H9 (cell line): ENCODE measurements around the gene PPP1R7. TPM values are rescaled to one million over a fixed set of nuclear protein-coding genes. Genes with fewer than 3 reads are reported as not detected.

Experiments
- DNase-seq: peaks from one replicate; pipeline ENCODE4 v3.0.0-alpha.2; 2017
- H2AFZ ChIP-seq: one replicate; pipeline ENCODE4 v1.6.1; 2013; ENCODE audit warnings: mild to moderate bottlenecking, low read length, control low read depth, moderate library complexity
- H2AK5ac ChIP-seq: 2 replicates; pipeline ENCODE4 v1.6.1; 2013; ENCODE audit warnings: low read length, control low read depth, mixed read lengths; ENCODE audit not compliant: insufficient read length
- H2BK120ac ChIP-seq: one replicate; pipeline ENCODE4 v1.6.1; 2013; ENCODE audit warnings: low read depth, mild to moderate bottlenecking, low read length, control low read depth, inconsistent platforms; ENCODE audit not compliant: poor library complexity, severe bottlenecking
- H2BK12ac ChIP-seq: 2 replicates; pipeline ENCODE4 v1.6.1; 2013; ENCODE audit warnings: low read length, control low read depth, mixed read lengths, low read depth; ENCODE audit not compliant: insufficient read length
- H2BK15ac ChIP-seq: 2 replicates; pipeline ENCODE4 v1.6.1; 2013; ENCODE audit warnings: low read depth, low read length, control low read depth
- H2BK20ac ChIP-seq: one replicate; pipeline ENCODE4 v1.6.1; 2013; ENCODE audit warnings: low read depth, mild to moderate bottlenecking, low read length, control low read depth, inconsistent platforms; ENCODE audit not compliant: poor library complexity, severe bottlenecking
- H2BK5ac ChIP-seq: 2 replicates; pipeline ENCODE4 v1.6.1; 2013; ENCODE audit warnings: low read length, control low read depth, mixed read lengths; ENCODE audit not compliant: insufficient read length
- H3K14ac ChIP-seq: 2 replicates; pipeline ENCODE4 v1.6.1; 2013; ENCODE audit warnings: low read length, control low read depth; ENCODE audit not compliant: insufficient read depth
- H3K18ac ChIP-seq: 2 replicates; pipeline ENCODE4 v1.6.1; 2013; ENCODE audit warnings: low read depth, mild to moderate bottlenecking, mixed read lengths, low read length, control low read depth; ENCODE audit not compliant: insufficient read length
- H3K23ac ChIP-seq: 2 replicates; pipeline ENCODE4 v1.6.1; 2013; ENCODE audit warnings: low read length, control low read depth, mixed read lengths, low read depth; ENCODE audit not compliant: insufficient read length
- H3K23me2 ChIP-seq: 2 replicates; pipeline ENCODE4 v1.6.1; 2013; ENCODE audit warnings: low read depth, mild to moderate bottlenecking, mixed read lengths, low read length, control low read depth; ENCODE audit not compliant: insufficient read length, poor library complexity, severe bottlenecking
- H3K27ac ChIP-seq: 2 replicates; pipeline ENCODE4 v1.5.1; 2013; ENCODE audit warnings: low read length, control low read depth, mixed read lengths, low read depth; ENCODE audit not compliant: insufficient read length
- H3K27me3 ChIP-seq: 2 replicates; pipeline ENCODE4 v1.6.1; 2013; ENCODE audit warnings: low read length, control low read depth, inconsistent platforms; ENCODE audit not compliant: insufficient read depth
- H3K4ac ChIP-seq: 2 replicates; pipeline ENCODE4 v1.6.1; 2013; ENCODE audit warnings: low read depth, mild to moderate bottlenecking, control low read depth, inconsistent platforms, low read length, moderate library complexity
- H3K4me1 ChIP-seq: 2 replicates; pipeline ENCODE4 v1.6.1; 2013; ENCODE audit warnings: low read length, control low read depth, inconsistent platforms; ENCODE audit not compliant: insufficient read depth
- H3K4me2 ChIP-seq: 2 replicates; pipeline ENCODE4 v1.6.1; 2013; ENCODE audit warnings: low read length, control low read depth, mixed read lengths; ENCODE audit not compliant: insufficient read length, insufficient read depth
- H3K56ac ChIP-seq: 2 replicates; pipeline ENCODE4 v1.6.1; 2013; ENCODE audit warnings: low read depth, mild to moderate bottlenecking, mixed read lengths, low read length, control low read depth; ENCODE audit not compliant: insufficient read length
- H3K79me1 ChIP-seq: 2 replicates; pipeline ENCODE4 v1.6.1; 2013; ENCODE audit warnings: low read depth, mild to moderate bottlenecking, moderate library complexity, low read length, control low read depth, inconsistent platforms; ENCODE audit not compliant: insufficient read depth, poor library complexity, severe bottlenecking
- H3K79me2 ChIP-seq: 2 replicates; pipeline ENCODE4 v1.6.1; 2013; ENCODE audit warnings: low read length, control low read depth, inconsistent platforms; ENCODE audit not compliant: insufficient read depth
- H3K9ac ChIP-seq: 2 replicates; pipeline ENCODE4 v1.6.1; 2013; ENCODE audit warnings: low read length, control low read depth, mixed read lengths; ENCODE audit not compliant: insufficient read length; ENCODE audit errors: extremely low read depth
- H3K9me3 ChIP-seq: one replicate; pipeline ENCODE4 v1.6.1; 2013; ENCODE audit warnings: low read depth, low read length, inconsistent platforms; ENCODE audit not compliant: control insufficient read depth
- H3T11ph ChIP-seq: one replicate; pipeline ENCODE4 v1.6.1; 2013; ENCODE audit warnings: mild to moderate bottlenecking, low read length, control low read depth, inconsistent platforms
- H4K20me1 ChIP-seq: one replicate; pipeline ENCODE4 v1.6.1; 2013; ENCODE audit not compliant: control insufficient read depth, insufficient read length, insufficient read depth
- H4K5ac ChIP-seq: 2 replicates; pipeline ENCODE4 v1.6.1; 2013; ENCODE audit warnings: low read depth, mild to moderate bottlenecking, mixed read lengths, low read length, control low read depth; ENCODE audit not compliant: insufficient read length
- H4K8ac ChIP-seq: replicated peaks from 2 replicates; pipeline ENCODE4 v1.6.1; 2013; ENCODE audit warnings: low read length, control low read depth, mixed read lengths, low read depth; ENCODE audit not compliant: insufficient read length
- H4K91ac ChIP-seq: 2 replicates; pipeline ENCODE4 v1.6.1; 2013; ENCODE audit warnings: low read depth, mild to moderate bottlenecking, moderate library complexity, mixed read lengths, low read length, control low read depth; ENCODE audit not compliant: insufficient read length
- H3K27ac Mint-ChIP-seq, 3 experiments: 2 replicates in 2 of 3; 3 replicates in 1 of 3; pipeline ENCODE4 v1.8.0; 2020 to 2021; ENCODE audit warnings: mixed read lengths in 3 of 3, mild to moderate bottlenecking in 1 of 3, moderate library complexity in 1 of 3
- H3K27me3 Mint-ChIP-seq: 2 replicates; pipeline ENCODE4 v1.8.0; 2021; ENCODE audit warnings: low read depth, mild to moderate bottlenecking, moderate library complexity, mixed read lengths
- H3K36me3 Mint-ChIP-seq, 3 experiments: 2 replicates in 2 of 3; 3 replicates in 1 of 3; pipeline ENCODE4 v1.8.0; 2020 to 2021; ENCODE audit warnings: low read depth in 3 of 3, mixed read lengths in 3 of 3; ENCODE audit not compliant: insufficient read depth in 1 of 3
- H3K4me1 Mint-ChIP-seq, 2 experiments: 2 replicates each; pipeline ENCODE4 v1.8.0; 2020; ENCODE audit warnings: mixed read lengths in 2 of 2
- H3K4me3 Mint-ChIP-seq, 2 experiments: 2 replicates in 1 of 2; 3 replicates in 1 of 2; pipeline ENCODE4 v1.8.0; 2020 to 2021; ENCODE audit warnings: mild to moderate bottlenecking in 2 of 2, mixed read lengths in 2 of 2, moderate library complexity in 1 of 2
- H3K9me3 Mint-ChIP-seq, 2 experiments: 2 replicates in 1 of 2; 3 replicates in 1 of 2; pipeline ENCODE4 v1.8.0; 2020; ENCODE audit warnings: mild to moderate bottlenecking in 2 of 2, mixed read lengths in 2 of 2, moderate library complexity in 1 of 2
- WGBS: extraction: QIAGEN DNeasy Blood & Tissue Kit; methylation state at CpG from one replicate; pipeline ENCODE4 v1.1.7; 2013; ENCODE audit warnings: missing lambda C conversion rate, low lambda C conversion rate, mixed read lengths; ENCODE audit not compliant: insufficient read length; ENCODE audit errors: extremely low coverage; 5-methylcytosine and 5-hydroxymethylcytosine counted together
- total RNA-seq: library from RNA; stranded (reverse); gene quantifications from 2 replicates; pipeline ENCODE4 v1.2.1, GENCODE V29; 2021
- TF ChIP-seq, protein P1 (sequence below): fragments of 200-600 bp; sonication (generic); conservative IDR thresholded peaks from 3 replicates; pipeline ENCODE4 v1.8.0; 2021; ENCODE audit warnings: antibody characterized with exemption, mild to moderate bottlenecking

The PPP1R7 gene
- total RNA-seq, 1 experiment from 2014 or later, result 60.2 TPM

DNA sequence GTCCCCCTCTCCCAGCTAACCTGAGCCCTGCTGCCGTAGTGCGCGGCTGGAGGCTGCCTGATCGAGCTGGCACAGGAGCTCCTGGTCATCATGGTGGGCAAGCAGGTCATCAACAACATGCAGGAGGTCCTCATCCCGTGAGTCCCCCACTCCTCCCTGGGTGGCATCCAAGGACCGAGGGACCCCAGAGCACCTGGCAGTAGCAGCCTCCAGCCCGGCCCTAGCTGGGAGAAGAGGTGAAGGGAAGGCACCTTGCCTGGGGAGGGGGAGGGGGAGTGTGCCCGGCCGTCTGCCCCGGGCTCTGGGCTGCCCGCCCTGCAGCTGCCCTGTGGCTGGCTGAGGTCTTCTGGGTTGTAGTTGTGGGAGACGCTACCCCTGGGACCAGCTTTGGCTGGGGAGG lies 64.5 kb downstream of the PPP1R7 start:
- Mint-ChIP-seq H3K36me3 (no peaks in the 10 kb centered on the region), H3K4me3 (no peak overlapping the region), H3K27me3 (peaks cover 10% of the 10 kb centered on the region), H3K27ac (no peak overlapping the region), H3K4me1 (peaks cover 28 to 37% of the 10 kb centered on the region in 2 experiments), H3K9me3 (no peaks in the 10 kb centered on the region)
- no peak overlapping the region for H3K4ac ChIP-seq
- H3K9me3 ChIP-seq, result no peaks in the 10 kb centered on the region
- H3K4me2 ChIP-seq, result no peak overlapping the region
- TF ChIP-seq, protein P1, sequence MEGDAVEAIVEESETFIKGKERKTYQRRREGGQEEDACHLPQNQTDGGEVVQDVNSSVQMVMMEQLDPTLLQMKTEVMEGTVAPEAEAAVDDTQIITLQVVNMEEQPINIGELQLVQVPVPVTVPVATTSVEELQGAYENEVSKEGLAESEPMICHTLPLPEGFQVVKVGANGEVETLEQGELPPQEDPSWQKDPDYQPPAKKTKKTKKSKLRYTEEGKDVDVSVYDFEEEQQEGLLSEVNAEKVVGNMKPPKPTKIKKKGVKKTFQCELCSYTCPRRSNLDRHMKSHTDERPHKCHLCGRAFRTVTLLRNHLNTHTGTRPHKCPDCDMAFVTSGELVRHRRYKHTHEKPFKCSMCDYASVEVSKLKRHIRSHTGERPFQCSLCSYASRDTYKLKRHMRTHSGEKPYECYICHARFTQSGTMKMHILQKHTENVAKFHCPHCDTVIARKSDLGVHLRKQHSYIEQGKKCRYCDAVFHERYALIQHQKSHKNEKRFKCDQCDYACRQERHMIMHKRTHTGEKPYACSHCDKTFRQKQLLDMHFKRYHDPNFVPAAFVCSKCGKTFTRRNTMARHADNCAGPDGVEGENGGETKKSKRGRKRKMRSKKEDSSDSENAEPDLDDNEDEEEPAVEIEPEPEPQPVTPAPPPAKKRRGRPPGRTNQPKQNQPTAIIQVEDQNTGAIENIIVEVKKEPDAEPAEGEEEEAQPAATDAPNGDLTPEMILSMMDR, result no peak
- H3K27me3 ChIP-seq, result no peaks in the 10 kb centered on the region
- DNase-seq, result no peak
- WGBS, result no CpG with 5 or more reads among the region's 12 CpGs
- no peak overlapping the region for H3K14ac ChIP-seq
- H3T11ph ChIP-seq, result no peak overlapping the region
- no peak overlapping the region for H2BK120ac ChIP-seq
- no peak overlapping the region for H3K27ac ChIP-seq
- no peak overlapping the region for H3K23ac ChIP-seq
- no peak overlapping the region for H3K9ac ChIP-seq
- H4K5ac ChIP-seq, result no peak overlapping the region
- H4K20me1 ChIP-seq, result peaks cover 2% of the 10 kb centered on the region
- H3K23me2 ChIP-seq, result peaks cover 13% of the 10 kb centered on the region
- H2BK15ac ChIP-seq, result no peak overlapping the region
- no peak overlapping the region for H4K8ac ChIP-seq
- H3K79me2 ChIP-seq, result no peaks in the 10 kb centered on the region; the same call in 1 of the 2 replicates
- no peak overlapping the region for H3K18ac ChIP-seq
- no peak overlapping the region for H2BK20ac ChIP-seq
- H2BK5ac ChIP-seq, result no peak overlapping the region
- H2BK12ac ChIP-seq, result no peak overlapping the region
- H2AK5ac ChIP-seq, result no peak overlapping the region
- peaks cover 4% of the 10 kb centered on the region; the same call in 1 of the 2 replicates for H3K4me1 ChIP-seq
- H2AFZ ChIP-seq, result no peak overlapping the region
- H4K91ac ChIP-seq, result no peak overlapping the region
- H3K56ac ChIP-seq, result no peak overlapping the region
- no peaks in the 10 kb centered on the region for H3K79me1 ChIP-seq
